Dermis microvascular lymphatic vessel endothelial cell (primary cell): ENCODE results near the gene COLEC11. TPM values are rescaled to one million over a fixed set of nuclear protein-coding genes. Genes with fewer than 3 reads are reported as not detected.

ENCODE experiments used
- DNase-seq, 2 donors: peaks; one replicate each; pipeline versions ENCODE4 v3.0.0 to v3.0.0-alpha.2; 2010; ENCODE audit warnings: low read depth in 2 of 2
- total RNA-seq: library from RNA; depleted of rRNA; stranded (reverse); fragments of >200 nt; gene quantifications from 2 replicates; pipeline ENCODE4 v1.2.1, GENCODE V29; 2014

COLEC11 gene
- total RNA-seq, 1 donor from 2014 or later = 0.13 TPM

DNA sequence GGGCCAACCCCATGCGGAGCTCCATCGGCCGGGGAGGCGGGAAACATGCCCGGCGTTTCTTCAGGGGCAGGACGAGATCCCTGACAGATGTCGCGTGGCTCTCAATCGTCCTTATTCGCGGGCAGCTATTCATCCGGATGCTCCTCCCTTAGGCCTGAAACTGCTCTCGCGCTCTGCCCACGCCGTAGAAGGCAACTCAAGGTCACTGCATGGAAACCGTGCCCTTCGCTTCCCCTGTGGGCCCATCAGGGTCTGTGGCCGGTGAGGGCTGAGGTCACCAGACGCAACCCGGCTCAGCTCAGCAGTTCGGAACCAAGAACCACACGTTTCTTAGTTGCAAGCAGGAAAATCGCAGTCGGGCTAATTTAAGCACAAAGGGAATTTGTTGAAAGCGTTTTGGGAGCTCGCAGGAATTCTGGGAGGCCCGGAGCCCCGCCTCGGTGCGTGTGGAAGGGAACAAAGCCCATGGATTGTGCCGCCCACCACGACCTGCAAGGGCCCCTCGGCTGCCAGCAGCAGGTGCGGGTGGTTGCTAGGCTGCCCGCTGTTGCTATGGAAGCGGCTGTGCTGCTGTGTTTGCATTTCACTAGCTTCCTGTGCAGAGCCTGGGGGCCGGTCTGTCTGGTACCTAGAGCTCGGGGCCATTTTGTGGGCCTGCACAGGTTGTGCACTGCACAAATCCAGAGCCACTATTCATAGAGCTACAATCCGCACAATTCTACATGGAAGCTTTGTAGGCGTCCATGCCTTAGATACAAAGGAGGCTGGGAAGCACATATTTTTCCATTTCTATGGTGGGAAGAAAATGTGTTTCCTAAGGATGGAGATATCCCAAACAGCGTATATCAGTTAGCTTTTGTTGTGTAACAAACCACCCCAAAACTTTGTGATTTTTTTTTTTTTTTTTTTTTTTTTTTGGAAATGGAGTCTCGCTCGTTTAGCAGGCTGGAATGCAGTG is 57.1 kb downstream of the COLEC11 start:
- peak; percentile 37 to 38 for DNase-seq

DNA sequence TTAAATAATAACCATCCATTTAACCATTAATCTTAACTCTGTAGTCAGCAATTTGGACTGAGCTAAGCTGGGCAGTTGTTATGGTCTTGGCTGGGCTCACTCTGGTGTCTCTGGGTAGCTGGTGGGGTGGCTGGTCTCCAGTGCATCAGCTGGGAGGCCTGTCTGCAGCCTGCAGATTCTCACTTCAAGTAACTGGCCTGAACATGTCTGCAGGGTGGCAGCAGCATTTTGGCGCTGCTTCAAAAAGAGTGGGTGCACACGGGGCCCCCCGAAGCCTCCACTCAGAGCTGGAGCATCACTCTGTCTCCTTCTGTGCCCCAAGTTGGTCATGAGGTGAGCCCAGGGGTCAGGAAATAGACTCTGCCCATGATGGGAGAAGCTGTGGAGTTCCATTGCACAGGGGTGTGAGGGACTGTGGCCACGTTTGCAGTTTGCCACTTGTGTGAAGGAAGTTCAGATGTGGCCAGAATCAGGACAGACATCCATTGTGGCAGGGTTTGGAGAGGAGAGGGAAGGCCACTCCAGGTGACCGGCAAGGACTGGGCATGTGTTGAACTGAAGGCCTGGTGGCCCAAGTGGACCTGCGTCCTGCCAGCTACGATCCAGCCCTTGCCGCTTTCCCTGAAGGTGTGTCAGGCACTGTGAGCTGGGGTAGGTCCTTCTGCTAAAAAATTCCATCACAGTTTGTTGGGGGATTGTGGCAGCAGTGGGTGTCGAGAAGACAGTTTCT is 58.1 kb downstream of the COLEC11 start:
- no peak for DNase-seq

DNA sequence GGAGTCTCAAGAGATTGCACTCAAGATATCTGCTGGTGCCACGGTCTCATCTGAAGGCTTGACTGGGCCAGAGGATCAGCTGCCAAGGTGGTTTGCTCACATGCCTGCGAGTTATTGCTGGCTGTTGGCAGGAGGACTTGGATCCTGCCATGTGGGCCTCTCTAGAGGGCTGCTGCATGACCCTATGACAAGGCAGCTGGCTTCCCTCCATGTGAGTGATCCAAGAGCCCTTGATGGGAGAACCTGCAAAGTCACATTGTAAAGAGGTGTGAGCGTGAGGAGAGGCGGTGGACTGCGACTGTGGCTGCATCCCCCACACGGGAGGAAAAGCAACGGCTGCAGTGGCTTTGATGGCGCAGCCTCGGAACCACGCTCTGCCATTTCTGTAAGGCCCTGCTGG is 59.1 kb downstream of the COLEC11 start:
- no peak for DNase-seq

DNA sequence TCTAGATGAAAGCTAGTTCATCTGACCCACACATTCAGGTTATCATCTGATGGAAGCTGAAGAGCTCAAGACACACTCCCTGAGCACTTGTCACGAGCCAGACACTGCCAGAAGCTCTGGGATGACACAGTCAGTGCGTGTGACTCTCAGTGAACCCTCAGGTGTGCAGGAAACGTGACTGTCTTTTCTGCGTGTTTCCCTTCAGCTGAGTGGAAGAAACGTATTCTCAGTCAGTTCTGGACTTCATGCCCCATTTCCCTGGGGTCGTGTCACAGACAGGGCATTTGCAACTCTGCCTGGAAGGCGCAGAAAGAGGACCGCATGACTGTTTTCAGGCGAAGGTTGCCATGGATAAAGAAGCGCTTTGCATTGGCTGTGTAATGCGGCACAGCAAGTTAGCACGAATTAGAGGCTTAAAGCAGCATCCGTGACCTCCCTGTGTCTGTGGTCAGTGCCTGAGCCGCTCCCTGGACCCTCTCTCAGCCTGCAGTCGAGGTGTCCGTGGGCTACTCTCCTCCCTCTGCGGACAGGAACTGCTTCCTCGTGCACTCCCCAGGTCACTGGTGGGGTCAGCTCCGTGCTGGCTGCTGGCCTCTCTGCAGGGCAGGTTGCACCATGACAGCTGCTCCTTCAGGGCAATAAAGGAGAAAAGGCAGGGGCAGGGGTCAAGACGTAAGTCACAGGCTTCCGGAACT is 59.8 kb downstream of the COLEC11 start:
- no peak for DNase-seq

DNA sequence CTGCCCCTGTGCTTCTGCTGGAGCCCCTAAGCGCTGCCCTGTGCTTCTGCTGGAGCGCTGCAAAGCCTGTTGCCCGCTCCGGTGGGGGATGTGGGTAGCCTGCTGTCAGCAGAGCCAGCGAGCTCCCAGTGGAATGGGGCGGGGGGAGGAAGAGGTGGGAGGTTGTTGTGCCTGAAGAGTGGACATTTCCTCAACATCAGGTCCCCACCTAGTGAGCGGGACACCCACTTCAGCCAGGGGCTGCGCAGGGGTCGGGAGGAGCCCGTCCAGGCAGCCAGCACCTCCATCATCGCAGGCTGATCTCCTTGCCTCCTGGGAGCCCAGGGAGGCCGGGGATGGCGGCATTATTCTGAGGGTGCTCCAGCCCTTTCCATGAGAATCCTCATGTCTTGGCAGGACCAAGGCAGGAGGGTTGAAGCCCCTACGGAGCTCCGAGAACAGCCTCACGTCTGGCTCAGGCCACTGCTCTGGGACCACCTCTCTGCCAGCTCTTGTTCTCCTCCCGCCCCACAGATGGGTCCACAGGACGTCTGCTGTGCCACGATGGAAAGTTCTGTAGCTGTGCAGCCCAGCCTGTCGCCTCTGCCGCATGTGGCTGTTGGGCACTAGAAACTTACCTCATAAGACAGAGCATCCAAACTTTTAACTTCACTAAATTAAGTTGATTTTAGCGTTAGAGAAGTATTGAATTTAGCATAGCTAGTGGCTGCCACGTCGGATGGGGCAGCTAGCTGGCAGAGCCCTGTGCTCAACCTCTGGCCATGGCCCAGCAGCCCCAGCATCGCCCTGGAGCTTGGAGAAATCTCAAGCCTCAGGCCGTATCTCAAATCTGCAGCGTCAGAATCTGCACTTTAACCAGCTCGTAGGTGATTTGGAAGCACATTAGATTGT is 61.2 kb downstream of the COLEC11 start:
- DNase-seq = no peak

DNA sequence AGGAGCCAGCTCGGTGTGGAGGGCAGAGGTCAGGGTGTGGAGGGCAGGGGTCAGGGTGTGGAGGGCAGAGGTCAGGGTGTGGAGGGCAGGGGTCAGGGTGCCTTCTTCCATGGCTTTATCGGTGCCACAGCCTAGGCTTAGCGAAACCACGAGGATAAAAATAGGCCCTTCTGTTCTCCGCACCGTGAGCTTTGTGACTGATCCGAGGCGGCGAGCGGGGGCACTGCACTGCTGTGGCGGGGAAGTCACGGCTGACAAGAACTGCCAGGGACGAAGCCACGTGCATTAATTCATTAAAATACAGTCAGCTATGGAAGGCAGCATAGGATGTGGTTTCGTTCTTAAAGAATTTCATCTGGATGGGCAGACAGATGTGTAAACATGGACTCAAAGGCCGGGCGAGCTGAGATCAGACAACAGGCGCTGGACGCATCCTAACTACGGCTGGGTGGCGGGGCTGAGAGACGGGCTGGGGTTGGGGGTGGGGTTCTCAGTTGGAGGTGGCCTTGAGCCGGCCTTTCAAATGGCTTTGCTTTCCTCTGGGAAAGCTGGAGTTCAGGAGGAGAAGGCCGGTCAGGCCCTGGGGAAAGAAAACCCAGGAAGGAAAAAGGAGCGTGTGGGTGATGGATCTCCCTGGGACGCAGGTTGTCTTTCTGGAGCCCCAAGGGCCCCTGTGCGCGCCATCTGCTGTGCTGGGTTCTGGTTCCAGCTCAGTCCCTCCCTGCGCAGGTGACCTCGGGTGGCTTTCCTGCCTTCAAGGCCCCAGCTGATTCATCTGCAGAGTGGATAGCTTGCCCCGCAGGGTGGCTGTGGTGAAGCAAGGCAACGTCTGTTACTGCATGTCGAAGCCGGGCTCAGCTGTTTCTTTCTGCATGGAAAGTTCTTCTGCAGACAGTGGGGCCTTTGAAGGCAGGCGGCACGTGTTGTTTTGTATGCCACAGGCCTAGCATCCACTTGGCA is 62.1 kb downstream of the COLEC11 start:
- no peak for DNase-seq

DNA sequence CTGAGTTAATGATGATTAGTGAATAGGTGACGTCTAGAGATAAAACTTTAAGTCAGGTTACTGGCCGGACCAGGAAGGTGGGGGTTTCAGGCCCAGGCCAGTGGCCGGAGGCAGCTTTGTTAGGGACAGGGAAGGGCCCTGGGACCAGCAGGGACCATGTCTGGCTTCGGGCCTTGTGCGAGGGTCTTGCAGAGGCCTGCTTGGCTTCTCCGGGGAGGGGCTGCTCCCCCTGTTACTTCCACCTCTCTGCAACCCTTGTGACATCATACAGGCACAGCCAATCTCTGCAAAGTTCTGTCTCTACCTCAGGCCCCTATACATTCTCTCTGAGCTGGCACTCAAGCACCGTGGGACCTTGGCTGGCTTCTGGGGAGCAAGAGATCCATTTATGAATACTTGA is 63.0 kb downstream of the COLEC11 start, which contains the start of gene ALLC:
TSS of gene ALLC (plus strand) at position 320 of the 400 bp plus-strand sequence. CDS start 12,958 bp downstream, outside the sequence.
- no peak for DNase-seq

DNA sequence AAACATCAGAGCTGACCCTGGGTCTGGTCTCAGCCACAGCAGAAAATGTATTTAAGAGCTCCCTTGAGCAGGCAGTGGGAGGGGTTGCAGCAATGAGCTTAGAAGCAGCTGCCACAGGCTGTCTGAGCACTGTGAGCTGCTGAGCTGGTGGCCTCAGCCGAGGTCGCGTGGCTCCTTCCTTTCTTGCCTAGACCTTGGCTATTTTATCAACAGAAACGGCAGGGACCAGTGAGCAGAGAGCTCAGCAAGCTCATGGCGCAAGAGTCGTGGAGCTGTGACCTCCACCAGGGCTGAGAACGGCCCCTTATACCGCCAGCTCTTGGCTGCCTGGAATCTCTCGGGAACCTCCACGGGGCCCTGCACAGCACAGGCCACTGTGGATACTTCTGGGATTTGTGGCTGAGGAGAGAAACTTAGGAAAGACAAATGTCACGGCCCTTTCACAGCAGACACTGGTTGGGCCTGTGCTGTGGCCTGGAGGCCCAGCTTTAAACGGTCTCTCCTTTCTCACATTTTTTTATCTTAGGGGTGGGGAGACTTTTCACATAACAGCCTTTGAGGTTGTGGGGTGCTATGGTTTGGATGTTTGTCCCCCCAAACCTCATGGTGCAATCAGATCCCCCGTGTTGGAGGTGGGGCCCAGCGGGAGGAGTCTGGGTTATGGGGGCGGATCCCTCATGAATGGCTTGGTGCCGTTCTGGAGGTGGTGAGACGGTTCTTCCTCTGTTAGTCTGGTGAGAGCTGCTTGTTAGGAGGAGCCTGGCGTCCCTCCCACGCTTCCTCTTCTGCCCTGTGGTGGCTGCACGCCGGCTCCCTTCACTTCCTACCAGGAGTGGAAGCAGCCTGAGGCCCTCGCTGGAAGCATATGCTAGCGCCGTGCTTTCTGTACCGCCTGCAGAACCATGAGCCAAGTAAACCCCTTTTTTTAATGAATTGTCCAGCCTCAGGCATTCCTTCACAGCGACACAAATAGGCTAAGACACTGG is 64.8 kb downstream of the COLEC11 start:
- DNase-seq = no peak

DNA sequence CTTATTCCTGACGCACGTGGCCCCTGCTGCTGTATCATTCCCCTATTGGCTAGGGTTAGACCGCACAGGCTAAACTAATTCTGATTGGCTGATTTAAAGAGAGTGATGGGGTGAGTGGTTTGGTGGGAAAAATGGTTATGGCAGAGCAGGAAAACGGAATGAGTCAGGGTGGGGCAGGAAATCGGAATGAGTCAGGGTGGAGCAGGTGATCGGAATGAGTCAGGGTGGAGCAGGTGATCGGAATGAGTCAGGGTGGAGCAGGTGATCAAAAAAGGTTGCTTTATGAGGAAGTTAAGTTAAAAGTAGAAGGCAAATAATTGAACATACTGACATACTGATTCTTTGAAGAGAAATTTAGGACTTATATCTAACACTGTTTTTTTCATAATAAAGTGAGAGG is 65.7 kb downstream of the COLEC11 start:
- DNase-seq = peak in 1 of 2 donors; percentile 19

DNA sequence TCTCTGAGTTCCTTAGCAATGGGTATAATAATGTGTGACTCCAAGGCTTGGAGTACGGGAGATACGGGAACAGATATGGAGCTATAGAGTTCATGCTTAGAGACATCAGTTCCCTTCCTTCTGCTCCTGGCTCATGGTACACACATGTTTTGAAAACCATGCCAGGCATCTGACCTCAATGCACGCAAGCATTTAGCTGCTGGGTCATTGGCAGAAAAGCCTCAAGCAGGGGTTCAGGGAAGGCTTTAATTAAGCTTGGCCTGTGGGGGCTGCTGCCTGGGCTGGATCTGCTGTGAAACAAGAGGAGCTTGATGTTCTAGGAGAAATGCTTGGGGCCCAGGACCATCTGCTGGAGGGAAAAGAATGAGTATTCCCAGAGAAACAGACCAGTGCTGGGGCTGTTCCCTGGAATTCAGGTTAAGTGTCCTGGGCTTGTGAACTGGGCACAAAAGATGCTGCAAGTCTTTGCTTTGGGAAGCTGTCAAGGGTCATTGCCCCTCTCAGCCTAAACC is 66.3 kb downstream of the COLEC11 start:
- DNase-seq = no peak

DNA sequence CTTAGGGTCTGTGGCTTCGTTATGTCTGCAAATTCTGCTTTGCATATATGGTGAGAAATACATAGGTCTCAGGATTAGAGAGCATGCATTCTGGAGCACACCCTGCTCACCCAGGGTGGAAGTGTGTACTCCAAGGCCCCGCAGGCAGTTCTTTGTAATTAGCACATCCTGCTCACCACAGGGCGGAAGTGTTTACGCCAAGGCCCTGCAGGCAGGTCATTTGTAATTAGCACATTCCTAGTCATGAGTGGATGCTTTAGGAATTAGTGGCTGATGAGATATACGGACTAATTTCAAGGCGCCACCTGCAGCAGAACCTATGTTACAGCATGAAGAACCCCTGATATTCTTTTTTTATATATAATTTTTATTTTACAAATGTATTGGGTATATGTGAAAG is 67.3 kb downstream of the COLEC11 start:
- DNase-seq = no peak

DNA sequence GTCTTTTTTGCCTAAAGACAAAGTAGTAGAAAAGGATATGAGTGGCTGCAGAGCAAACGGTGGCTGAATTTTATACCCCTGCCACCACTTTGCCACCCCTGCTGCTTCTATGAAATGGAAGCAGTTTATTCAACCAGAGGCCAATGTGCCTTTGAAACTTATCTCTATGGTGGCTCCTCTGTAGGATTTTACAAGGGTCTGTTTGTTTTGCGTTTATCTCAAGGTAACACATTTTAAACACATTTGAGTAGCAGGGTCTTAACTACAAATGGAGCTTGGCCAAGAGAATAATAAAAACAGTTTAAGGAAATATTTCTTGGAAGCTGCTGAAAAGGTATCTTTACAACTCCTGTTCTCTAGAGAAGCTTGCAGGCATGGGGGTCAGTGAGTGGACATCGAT is 69.2 kb downstream of the COLEC11 start:
- no peak for DNase-seq

DNA sequence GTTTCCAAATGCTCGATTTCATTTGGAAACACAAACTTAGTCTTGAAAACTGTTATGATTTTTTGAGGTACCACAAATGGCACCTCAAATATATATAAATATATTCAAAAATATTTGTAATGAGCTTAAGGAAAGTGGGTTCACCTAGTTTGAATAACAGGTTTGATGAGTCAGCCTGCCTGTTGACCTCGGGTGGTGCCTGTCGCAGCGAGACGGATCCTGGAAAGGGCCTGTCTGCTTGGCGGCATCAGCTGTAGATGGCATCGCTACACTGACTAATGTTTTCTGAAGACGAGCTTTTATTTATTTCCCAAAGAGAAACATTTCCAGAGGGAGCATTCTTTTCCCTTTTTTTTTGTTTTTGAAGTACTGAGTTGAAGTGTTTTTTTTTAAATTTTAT is 70.0 kb downstream of the COLEC11 start:
- DNase-seq = no peak

DNA sequence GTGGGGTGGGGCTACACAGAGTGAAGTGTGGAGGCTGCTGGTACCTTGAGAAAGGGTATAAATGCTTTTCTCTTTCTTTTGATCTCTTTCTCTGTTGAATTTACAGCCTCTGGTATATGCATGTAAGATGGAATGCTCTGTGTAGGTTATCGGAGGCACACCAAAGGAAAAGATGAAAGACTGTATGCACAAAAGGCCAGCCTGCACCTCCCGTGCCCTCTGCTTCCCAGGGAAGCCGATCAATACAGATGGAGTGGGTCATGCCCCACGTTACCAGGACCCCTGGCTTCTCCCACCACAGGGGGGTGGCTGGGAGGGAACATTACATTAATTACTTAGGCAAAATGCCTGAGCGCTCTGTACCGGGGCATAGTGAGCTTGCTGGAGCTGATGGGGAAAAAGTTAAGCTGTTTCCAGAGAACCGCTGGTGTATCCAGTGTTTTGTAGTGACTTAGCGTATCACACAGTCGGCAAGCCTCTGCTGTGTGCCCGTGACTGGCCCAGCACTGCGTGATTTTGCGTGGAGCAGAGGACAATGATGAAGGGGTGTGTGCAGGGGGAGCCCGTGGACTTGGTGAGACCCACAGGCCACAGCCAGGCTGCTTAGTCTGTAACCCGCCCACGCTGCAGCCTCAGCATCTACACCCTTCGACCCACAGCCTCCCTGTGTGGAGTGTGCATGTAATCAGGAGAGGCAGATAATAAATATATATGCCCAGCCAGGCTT is 71.1 kb downstream of the COLEC11 start:
- no peak for DNase-seq

DNA sequence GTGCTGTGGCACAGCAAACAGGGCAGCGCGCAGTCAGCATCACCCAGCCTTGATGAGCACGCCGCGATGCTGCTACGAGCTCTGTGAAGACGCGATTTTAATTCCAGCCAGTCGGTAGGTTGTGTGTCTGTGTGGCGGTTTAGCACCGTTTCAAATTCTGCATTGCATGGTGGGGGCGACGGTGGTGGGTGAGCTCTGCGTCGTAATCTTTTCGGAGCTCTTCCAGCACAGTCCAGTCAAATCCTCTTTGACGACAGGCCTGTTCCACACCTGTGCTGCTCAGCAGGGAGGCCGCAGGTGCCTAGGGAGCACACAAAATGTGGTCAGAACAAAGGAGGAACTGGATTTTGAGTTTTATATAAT is 71.7 kb downstream of the COLEC11 start:
- DNase-seq = no peak

DNA sequence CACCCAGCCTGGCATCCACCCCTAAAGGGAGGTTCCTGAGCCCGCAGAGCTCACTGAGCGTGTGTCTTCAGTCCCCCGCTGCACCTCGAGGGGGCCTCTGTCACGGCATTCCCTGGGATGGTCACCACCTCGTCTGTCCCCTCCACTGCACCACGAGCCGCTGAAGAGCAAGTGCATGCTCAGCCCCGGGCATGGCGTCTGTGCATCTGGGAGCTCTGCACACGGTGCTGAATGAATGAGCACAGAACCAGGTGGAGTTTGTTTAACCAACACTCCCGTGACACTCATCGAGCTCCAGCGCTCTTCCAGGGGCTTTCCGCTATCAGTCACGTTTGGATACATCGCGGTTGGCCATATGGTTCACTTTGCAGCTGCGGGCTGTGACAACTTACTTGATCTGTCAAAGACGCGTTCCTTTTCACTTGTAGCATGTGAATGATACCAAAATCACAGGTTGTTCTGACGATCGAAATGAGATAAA is 72.3 kb downstream of the COLEC11 start:
- no peak for DNase-seq

DNA sequence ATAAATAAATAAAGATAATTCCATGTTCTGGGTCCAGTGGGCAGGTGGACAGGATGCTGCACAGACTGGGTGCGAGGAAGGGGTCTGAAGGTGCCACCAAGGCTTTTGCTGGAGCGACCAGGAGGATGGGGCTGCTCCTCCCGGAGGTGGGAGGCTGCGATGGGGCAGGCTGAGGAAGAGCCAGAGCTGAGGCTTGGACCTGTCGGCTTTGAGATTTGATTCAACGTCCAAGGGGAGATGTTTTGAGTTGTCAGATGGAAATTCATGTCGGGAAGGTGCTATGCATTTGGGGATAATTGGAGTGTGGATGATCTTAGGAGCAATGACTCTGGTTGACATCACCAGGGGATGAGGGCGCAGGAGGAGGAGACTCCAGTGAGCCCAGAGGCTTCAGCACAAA is 74.7 kb downstream of the COLEC11 start:
- no peak for DNase-seq

DNA sequence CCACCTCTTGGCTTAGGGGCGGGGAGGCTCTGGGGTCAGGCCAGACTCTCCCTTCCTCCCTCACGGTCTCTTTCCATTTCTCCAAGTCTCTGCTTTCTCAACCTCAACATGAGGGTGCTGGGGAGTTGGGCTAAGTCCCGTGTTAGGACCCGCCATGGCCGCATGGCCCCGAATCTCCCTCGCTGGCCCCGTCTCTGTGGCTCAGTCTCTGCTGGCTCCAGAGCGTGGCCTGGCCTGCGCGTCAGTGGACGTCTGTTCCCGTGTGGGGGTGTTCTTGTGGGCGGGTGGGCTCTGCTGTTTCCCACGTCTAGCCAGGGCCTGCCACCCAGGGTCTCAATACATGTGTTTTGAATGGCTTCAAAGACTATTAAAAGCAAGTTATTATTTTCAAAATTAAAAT is 75.5 kb downstream of the COLEC11 start:
- no peak for DNase-seq
